GM12892 (cell line): ENCODE data around the gene RBMY1A1.
"Not testable (repeated sequence)": the region's sequence is repeated elsewhere in the genome, so short reads cannot be mapped to it uniquely, and the experiment has no call there.

Experiments
- POLR2A ChIP-seq: IDR thresholded peaks from 2 replicates; pipeline ENCODE4 v1.6.1; 2011; ENCODE audit warnings: low read depth, low read length, control low read depth
- POLR2AphosphoS5 ChIP-seq: IDR thresholded peaks from 2 replicates; pipeline ENCODE4 v1.6.1; 2011; ENCODE audit warnings: low read depth, low read length, control low read depth
- TAF1 ChIP-seq: IDR thresholded peaks from 2 replicates; pipeline ENCODE4 v1.6.1; 2011; ENCODE audit warnings: low read depth, mild to moderate bottlenecking, control low read depth, low read length, borderline replicate concordance

DNA sequence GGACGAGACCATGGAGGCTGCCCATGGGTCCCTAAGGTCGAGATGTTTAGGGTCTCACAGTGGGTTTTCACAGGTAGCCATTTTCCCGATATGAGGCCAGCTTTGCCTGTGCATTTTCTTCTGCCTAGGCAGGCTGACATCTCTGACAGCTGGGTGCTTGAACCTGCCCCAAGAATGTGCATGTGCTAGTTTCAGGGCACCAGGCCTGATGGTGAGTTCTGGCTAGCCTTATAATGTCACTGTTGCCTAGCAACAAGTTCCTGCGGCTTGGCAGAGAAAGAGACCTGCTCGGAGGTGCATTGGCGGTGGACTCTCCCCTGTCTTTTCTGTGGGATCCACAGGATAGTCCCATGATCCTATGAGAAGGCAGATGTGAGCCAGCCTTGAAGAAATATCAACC, 51.8 kb downstream of the RBMY1A1 start:
- not testable (repeated sequence) for TF ChIP-seq POLR2A, POLR2AphosphoS5, TAF1
